Gastroesophageal sphincter (tissue), 4 donors: ENCODE results near the gene ZNF367. TPM values are rescaled to one million over a fixed set of nuclear protein-coding genes. Genes with fewer than 3 reads are reported as not detected.

ENCODE experiments used
- ATAC-seq: fragments of 150-250 bp; one replicate; pipeline ENCODE4 v1.9.1; 2016; ENCODE audit warnings: mild to moderate bottlenecking, moderate library complexity
- H3K27ac ChIP-seq, 4 donors: fragments of 200-600 bp; sonication (generic) in 3 of 4; 1 replicate in 3 of 4; 2 replicates in 1 of 4; pipeline ENCODE4 v1.5.1; 2016 to 2019
- H3K27me3 ChIP-seq: fragments of 200-600 bp; sonication (generic); one replicate; pipeline ENCODE4 v1.5.1; 2019
- H3K36me3 ChIP-seq, 2 donors: fragments of 200-600 bp; sonication (generic); one replicate each; pipeline ENCODE4 v1.5.1; 2019; ENCODE audit warnings: control low read depth in 1 of 2
- H3K4me1 ChIP-seq, 3 donors: fragments of 200-600 bp; sonication (generic); 1 replicate in 2 of 3; 2 replicates in 1 of 3; pipeline ENCODE4 v1.5.1; 2016 to 2019; ENCODE audit warnings: control low read depth in 2 of 3
- H3K4me3 ChIP-seq, 2 donors: fragments of 200-600 bp; sonication (generic); one replicate each; pipeline ENCODE4 v1.5.1; 2019; ENCODE audit warnings: mild to moderate bottlenecking in 1 of 2, moderate library complexity in 1 of 2
- H3K9me3 ChIP-seq, 3 donors: fragments of 200-600 bp; sonication (generic); one replicate each; pipeline ENCODE4 v1.5.1; 2017 to 2019; ENCODE audit warnings: control low read depth in 2 of 3
- CTCF ChIP-seq, 4 experiments: fragments of 200-600 bp in 2 of 4; fragments of 450-650 bp in 2 of 4; sonication (generic) in 1 of 4; IDR thresholded peaks; one replicate each; pipeline ENCODE4 v1.5.1; 2017 to 2019; ENCODE audit warnings: antibody characterized with exemption in 4 of 4, mild to moderate bottlenecking in 2 of 4, moderate library complexity in 2 of 4
- EP300 ChIP-seq: sonication (generic); formaldehyde crosslinking; IDR thresholded peaks from one replicate; pipeline ENCODE4 v1.6.1; 2017; ENCODE audit warnings: antibody characterized with exemption, mild to moderate bottlenecking
- POLR2A ChIP-seq, 2 donors: fragments of 450-650 bp; IDR thresholded peaks; one replicate each; pipeline ENCODE4 v1.6.1; 2017; ENCODE audit warnings: antibody characterized with exemption in 2 of 2, mild to moderate bottlenecking in 2 of 2, moderate library complexity in 1 of 2
- POLR2AphosphoS5 ChIP-seq: sonication (generic); formaldehyde crosslinking; IDR thresholded peaks from one replicate; pipeline ENCODE4 v1.6.1; 2017; ENCODE audit warnings: antibody characterized with exemption
- WGBS, 2 donors: methylation state at CpG; one replicate each; pipeline ENCODE4 v1.1.5; 2018; ENCODE audit warnings: low coverage in 1 of 2; 5-methylcytosine and 5-hydroxymethylcytosine counted together
- total RNA-seq, 4 donors: library from RNA; depleted of rRNA; stranded (reverse); fragments of >200 nt; gene quantifications; one replicate each; pipeline ENCODE4 v1.1.0, GENCODE V29; 2016

The ZNF367 gene
- total RNA-seq, 4 donors from 2014 or later, result 1.4 to 3.7 (median 2.5) TPM

GRCh38 chr9:96437454-96437853 is 19.3 kb upstream of the ZNF367 start:
- no peak overlapping the region for H3K4me3 ChIP-seq
- ATAC-seq, result no peak

GRCh38 chr9:96436456-96437126 is 18.4 kb upstream of the ZNF367 start:
- no peak for ATAC-seq
- no peaks in the 10 kb centered on the region for H3K36me3 ChIP-seq
- no peak for TF ChIP-seq EP300
- no peak for TF ChIP-seq POLR2A (IDR thresholded peaks at IDR 0.05)
- no peak for TF ChIP-seq CTCF (IDR thresholded peaks at IDR 0.05)
- TF ChIP-seq POLR2AphosphoS5, result no peak
- no peak overlapping the region for H3K4me3 ChIP-seq
- H3K27me3 ChIP-seq, result no peaks in the 10 kb centered on the region
- H3K27ac ChIP-seq, result no peak overlapping the region
- 74% methylated on average over 8 of the region's 15 CpGs; no CpG with 5 or more reads in 1 of the 2 donors for WGBS, 2 donors
- no peaks in the 10 kb centered on the region for H3K9me3 ChIP-seq
- no peaks in the 10 kb centered on the region for H3K4me1 ChIP-seq

More at GRCh38 chr9:96437454-96437853, 19.3 kb upstream of the ZNF367 start:
- 78 to 100% methylated on average over 1 to 4 of the region's 7 CpGs for WGBS, 2 donors
- Histone ChIP-seq H3K36me3 (no peaks in the 10 kb centered on the region), H3K27me3 (no peaks in the 10 kb centered on the region), H3K4me1 (no peaks in the 10 kb centered on the region), H3K9me3 (no peaks in the 10 kb centered on the region), H3K27ac (no peak overlapping the region)
- TF ChIP-seq CTCF (IDR thresholded peaks at IDR 0.05), result no peak
- TF ChIP-seq POLR2AphosphoS5, result no peak

GRCh38 chr9:96436063-96436455 is 17.9 kb upstream of the ZNF367 start:
- H3K27me3 ChIP-seq, result no peaks in the 10 kb centered on the region
- no peak for ATAC-seq

GRCh38 chr9:96435345-96435744 is 17.2 kb upstream of the ZNF367 start:
- TF ChIP-seq POLR2A (IDR thresholded peaks at IDR 0.05) (no peak), EP300 (no peak), CTCF (IDR thresholded peaks at IDR 0.05) (no peak), POLR2AphosphoS5 (no peak)
- H3K4me3 ChIP-seq, result no peak overlapping the region
- WGBS, 2 donors, result 93 to 100% methylated on average over 4 of the region's 4 CpGs
- H3K4me1 ChIP-seq, result no peaks in the 10 kb centered on the region
- no peak overlapping the region for H3K27ac ChIP-seq
- H3K27me3 ChIP-seq, result no peaks in the 10 kb centered on the region
- ATAC-seq, result no peak
- H3K36me3 ChIP-seq, result no peaks in the 10 kb centered on the region
- H3K9me3 ChIP-seq, result no peaks in the 10 kb centered on the region

More at GRCh38 chr9:96436063-96436455, 17.9 kb upstream of the ZNF367 start:
- 53% methylated on average over 2 of the region's 2 CpGs; no CpG with 5 or more reads in 1 of the 2 donors for WGBS, 2 donors
- Histone ChIP-seq H3K9me3 (no peaks in the 10 kb centered on the region), H3K36me3 (no peaks in the 10 kb centered on the region), H3K4me3 (no peak overlapping the region), H3K27ac (no peak overlapping the region), H3K4me1 (no peaks in the 10 kb centered on the region)
- TF ChIP-seq POLR2A (IDR thresholded peaks at IDR 0.05) (no peak), EP300 (no peak), POLR2AphosphoS5 (no peak), CTCF (IDR thresholded peaks at IDR 0.05) (no peak)

- no peak overlapping the region for H3K4me3 ChIP-seq
- no peak for TF ChIP-seq POLR2AphosphoS5
- no peak for TF ChIP-seq POLR2A (IDR thresholded peaks at IDR 0.05)
- TF ChIP-seq CTCF (IDR thresholded peaks at IDR 0.05), result no peak
- no peak for TF ChIP-seq EP300
- no peak overlapping the region for H3K27ac ChIP-seq
- 94 to 100% methylated on average over 1 to 2 of the region's 2 CpGs for WGBS, 2 donors
- H3K9me3 ChIP-seq, result no peaks in the 10 kb centered on the region
- no peak for ATAC-seq
- no peaks in the 10 kb centered on the region for H3K27me3 ChIP-seq
- no peaks in the 10 kb centered on the region for H3K36me3 ChIP-seq
- H3K4me1 ChIP-seq, result no peaks in the 10 kb centered on the region
These were observed 12.2 kb upstream of the ZNF367 start for GRCh38 chr9:96430377-96430776.
